H4 (cell line): ENCODE results near the gene FAM120C. TPM values are rescaled to one million over a fixed set of nuclear protein-coding genes. Genes with fewer than 3 reads are reported as not detected.

Experiments
- DNase-seq: peaks from one replicate; pipeline ENCODE4 v3.0.0-alpha.2; 2015; ENCODE audit warnings: low spot score
- total RNA-seq: library from RNA; depleted of rRNA; stranded (reverse); fragments of >200 nt; shearing (Covaris generic); gene quantifications from 2 replicates; pipeline ENCODE4 v1.2.3, GENCODE V29; 2014

FAM120C gene
- total RNA-seq, 1 experiment from 2014 or later, result 8.4 TPM

DNA sequence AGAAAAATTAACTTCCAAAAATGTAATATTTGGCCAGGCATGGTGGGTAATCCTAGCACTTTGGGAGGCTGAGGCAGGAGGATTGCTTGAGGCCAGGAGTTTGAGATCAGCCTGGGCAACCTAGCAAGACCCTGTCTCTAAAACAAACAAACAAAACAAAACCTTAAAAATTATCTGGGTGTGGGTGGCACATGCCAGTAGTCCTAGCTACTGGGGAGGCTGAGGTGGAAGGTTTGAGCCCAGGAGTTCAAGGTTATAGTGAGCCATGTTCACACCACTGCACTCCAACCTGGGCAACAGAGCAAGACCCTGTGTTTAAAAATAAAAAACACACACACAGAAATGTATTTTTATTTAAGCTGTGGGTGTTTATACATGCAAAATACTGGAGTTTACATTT, 12.0 kb downstream of the FAM120C start:
- no peak for DNase-seq

DNA sequence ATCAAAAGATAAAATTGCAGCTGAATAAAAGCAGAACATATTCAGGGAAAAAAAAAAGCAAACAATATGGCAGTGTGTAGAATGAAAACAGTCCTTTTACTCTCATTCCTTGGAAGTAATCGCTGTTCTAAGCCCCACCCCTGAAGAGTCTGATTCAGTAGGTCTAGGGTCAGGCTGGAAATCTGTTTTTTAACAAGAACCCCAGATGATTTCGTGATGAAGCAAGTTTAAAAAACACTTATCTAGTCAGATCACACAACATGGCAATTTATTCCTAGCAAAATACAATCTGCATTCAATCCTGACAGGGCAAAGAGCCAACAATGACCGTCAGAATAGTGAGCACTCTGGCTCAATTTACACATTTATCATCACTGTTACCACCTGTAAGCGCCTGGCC, 16.1 kb downstream of the FAM120C start:
- DNase-seq, result no peak

DNA sequence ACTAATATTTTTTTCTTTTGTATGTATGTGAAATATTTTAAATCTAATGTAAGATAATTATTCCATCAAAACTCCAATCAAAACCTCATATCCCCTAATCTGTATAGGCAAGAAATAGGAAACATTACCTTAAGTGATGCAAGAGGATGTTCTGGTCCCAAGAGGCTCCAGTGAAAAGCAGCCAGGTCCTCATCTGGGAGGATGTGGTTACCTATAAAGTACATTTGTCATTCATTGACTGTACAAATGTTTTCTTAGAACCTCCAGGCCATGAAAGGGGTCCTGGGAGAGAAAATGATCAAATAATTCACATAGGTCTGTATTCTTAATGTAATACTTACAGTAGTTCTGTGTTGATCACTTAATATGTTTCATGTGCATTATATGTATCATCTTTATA, 25.5 kb downstream of the FAM120C start:
- DNase-seq, result no peak

DNA sequence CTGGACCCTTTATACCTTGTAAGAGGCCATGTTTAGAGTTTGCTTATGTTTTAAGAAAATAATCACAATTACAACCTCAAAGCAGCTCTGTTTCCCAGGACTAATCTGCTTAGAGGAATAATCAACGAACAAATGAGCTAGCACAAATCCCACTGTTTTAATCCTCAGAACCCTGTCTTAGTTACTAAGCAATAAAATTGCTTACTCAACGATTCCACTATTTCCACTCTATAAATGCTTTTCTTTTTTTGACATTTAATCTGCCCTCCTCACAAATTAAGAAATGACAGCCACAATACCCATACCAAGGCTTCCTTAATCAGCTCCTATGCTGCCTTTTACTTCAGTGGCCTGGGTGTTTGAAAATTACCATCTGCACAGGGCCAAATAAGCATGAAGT, 48.8 kb downstream of the FAM120C start:
- DNase-seq, result no peak

DNA sequence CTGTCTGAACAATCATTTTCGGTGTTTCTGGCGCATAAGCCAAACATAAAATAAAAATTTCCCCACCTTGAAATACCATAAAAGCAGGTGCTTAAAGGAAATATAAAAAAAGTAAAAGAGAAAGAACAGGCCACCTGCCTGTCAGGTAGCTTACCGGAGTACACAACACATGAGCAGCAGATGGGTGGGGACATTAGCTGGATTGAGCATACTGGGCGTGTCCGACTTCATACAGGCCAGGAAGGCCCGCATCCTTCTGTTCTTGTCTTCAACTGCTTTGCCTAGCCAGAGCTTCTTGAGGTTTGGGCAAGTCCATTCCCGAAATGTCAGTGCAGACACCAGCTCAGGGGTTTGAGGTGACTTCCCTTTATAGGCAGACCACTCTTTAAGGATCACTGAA, 66.7 kb downstream of the FAM120C start:
- no peak for DNase-seq

DNA sequence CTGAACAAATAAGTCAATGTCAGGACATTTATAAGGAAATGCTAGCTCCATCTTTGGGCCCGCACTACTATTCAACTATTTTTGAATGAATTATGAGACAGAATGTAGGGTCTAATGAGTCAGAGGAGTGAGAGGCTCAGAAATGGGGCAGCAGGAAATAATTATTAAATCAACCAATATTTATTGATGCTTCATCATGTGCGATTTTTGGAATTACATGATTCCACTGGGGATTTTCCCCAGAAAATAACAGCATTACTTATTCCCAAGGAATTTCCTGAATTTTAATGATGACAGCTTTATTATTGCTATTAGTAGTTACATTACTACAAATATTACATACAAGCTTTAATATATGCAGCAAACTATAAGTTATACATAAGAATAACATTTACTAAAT, 89.5 kb downstream of the FAM120C start:
- no peak for DNase-seq

DNA sequence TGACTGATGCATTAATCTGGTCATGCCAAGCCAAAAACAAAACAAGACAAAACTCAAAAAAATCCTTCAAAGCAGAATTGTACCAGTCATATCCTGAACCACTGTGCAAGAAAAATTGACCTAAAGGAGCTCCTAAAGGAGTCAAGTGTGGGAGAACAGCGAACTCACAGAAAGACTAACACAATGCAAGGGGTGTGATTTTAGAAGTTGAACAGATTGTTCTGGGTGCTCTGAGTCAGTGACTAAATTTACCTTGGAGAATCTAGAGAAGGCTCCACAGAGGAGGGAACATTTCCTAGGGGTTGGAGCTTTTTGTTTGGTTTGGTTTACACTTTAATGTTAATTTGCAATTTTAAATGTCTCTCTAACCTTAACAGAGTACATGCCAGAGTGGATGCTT, 89.9 kb downstream of the FAM120C start:
- DNase-seq, result no peak

DNA sequence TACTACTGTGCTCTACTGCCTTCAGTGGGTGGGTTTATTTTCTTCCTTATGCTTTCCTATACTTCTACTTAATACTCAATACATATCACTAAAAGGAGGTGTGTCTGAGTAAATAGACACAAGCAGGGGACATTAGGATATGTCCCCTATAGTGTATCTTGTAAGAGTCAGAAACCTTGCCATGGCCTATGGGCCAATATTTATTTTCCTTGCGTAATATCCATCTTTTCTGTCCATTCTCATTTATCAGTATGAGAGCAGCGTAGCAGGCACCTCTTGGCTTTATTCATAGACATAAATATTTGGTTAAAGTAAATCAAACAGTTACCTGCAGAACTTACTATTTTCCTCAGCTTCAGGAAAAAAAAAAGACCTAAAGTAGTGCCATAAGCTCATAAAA, 92.2 kb downstream of the FAM120C start:
- DNase-seq, result no peak

DNA sequence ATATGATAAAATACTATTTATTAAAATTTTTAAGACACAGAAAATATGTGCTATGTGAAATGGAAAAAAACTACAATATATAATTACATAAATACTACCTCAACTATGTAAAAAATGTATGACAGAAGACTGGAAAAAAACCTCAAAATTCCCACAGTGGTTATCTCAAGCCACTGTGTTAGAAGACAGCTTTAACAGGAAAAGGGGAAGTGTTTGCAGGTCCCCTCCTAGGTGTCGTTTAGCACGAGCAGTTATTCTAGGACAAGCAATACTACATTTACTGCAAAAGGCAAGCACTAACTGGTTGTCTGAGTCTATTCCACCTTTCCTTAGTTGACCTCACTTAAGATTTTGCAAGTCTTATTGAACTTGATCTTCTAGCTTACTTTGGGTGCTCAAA, 93.9 kb downstream of the FAM120C start:
- no peak for DNase-seq

DNA sequence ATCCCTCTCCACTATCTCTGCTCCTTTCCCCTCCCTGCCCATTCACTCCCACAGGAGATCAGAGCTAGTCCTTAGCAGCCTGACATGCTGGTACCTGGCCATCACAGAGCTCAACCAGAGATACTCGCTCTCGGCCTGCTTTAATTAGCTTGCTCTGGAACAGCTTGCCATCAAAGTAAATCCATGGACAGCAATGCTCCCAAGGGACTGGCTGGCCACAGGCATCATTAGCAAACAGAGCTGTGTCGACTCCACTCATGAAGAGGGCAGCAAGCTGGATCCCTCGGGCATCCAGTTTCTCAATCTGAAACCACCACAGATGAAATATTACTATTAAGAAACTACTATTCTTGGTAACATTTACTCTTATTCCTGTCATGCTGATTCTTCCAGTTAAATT, 95.4 kb downstream of the FAM120C start:
- no peak for DNase-seq

DNA sequence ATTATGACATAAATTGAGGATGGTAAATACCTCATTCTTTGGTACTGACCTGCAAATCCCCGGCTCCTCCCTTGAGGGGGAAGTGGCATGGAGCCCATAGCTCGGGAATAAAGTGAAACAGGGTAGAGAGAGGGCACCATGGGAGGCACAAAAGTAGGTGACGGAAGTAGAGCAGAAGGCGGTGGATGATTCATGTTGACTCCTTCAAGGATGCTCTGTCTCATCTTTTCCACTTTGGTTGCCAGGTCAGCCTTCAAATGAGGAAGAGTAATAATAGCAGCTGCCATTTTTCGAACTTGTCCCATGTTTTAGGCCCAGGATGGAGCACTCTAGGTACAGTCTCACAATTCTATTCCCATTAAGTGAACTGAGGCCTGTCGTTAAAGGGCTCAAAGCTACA, 97.4 kb downstream of the FAM120C start:
- no peak for DNase-seq

DNA sequence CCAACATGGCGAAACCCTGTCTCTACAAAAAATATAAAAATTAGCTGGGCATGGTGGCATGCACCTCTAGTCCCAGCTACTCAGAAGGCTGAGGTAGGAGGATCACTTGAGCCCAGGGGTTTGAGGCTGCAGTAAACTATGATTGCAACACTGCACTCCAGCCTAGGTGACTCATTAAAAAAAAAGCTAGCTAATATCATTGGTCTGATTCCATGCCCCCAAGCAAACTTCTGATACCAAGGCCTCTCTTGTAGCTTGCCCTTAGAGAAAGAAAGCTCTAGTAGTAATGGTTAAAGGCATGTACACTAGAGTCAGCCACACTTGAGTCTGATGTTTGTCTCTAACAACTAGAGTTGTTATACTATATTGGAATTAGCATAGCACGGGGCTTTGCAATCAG, 106.2 kb downstream of the FAM120C start:
- peak; percentile 30 for DNase-seq

DNA sequence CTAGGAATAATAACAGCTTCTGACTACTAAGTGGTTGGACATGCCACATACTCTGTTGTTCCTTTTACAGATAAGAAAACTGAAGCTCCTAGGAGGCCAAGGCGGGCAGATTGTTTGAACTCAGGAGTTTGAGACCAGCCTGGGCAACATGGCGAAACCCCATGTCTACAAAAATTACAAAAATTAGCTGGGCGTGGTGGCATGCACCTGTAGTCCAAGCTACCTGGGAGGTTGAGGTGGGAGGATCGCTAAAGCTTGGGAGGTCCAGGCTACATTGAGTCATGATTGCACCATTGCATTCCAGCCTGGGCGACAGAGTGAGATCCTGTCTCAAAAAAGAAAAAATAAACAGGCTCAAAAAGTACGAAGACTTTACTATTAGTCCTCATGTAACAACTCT, 108.2 kb downstream of the FAM120C start:
- no peak for DNase-seq

DNA sequence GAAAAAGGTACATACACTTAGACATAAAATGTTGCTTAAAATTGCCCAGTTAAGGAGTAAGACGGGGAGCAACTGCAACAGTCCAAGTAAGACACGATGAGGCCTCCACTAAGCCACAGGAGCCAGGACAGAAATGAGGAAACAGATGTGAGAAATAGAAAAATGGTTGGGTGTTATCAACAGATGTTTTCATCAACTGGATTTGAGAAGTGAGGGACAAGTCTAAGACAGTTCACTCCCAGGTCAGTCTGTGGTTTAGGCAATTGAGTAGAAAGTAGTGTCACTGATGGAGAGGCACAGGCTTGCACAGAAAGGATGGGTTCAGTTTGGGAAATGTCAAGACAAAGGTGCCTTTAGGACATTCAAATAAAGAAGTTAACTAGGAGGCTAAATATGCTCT, 115.3 kb downstream of the FAM120C start:
- DNase-seq, result no peak

DNA sequence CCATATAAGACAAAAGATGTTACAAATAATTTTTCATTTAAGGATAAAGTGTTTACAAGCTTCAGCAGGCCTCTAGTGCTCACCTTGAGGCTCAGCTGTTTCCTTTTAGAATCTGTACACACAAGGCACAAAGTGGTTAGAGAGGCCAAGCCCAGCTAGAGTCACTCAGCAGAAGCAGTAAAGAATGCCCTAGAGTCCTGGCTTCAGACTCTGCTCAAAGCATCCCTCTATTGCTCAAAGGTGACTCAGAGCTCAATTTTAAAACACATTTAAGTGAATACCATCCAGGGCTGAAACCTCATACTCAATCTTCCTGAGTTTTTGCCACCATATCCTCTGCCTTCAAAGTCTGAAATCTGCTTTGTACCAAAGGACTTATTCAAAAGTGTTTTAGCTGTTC, 116.2 kb downstream of the FAM120C start:
- no peak for DNase-seq

DNA sequence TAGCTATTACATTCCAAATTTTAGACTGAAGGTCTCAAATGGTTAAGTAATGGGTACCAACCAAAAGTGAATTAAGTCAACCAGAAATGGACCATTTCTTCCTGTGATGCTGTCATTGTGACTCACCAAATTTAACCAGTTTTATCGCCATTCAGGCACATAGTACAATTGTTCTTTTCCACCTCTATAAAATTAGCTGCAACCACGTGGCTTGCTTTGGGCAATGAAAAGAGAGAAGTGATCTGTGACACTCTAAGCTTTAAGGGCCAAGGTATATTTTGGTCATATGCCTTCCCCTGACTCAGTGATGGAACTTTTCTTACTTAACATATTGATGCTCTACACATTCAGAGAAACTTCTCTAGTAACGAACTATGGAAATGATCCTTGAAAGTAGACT, 118.5 kb downstream of the FAM120C start:
- no peak for DNase-seq

DNA sequence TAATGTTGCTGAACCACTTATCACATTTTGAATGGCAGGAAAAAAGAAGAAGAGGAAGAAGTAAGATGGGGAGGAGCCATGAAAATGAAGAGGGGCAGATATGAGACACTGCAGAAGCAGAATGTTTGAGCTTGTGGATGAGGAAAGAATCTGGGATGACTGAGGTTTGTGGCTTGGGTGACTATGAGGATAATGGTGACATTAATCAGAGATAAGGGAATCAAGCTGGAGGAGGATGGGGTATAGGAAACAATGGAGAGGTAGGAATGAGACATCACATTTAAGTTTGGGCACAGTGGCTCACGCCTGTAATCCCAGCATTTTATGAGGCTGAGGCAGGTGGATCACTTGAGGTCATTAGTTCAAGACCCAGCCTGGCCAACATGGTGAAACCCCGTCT, 119.7 kb downstream of the FAM120C start:
- DNase-seq, result no peak

DNA sequence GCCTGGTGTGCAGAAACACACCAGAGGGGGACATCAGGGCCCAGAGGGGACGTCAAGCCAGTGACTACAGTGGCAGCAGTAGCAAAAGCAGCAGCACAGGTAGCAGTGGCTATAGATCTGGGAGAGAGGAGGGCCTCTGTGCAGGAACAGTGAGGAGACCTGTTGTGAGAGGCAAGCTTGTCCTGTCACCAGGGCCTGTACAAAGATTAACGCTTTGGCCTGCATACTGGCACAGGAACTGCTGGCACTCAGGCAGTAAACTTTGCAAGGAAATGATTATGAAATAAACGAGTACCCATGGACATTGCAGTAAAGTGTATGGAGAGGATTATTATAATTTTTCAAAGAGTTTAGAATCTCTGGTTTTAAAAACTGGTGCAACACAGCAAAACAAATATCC, 133.3 kb downstream of the FAM120C start:
- DNase-seq, result no peak

DNA sequence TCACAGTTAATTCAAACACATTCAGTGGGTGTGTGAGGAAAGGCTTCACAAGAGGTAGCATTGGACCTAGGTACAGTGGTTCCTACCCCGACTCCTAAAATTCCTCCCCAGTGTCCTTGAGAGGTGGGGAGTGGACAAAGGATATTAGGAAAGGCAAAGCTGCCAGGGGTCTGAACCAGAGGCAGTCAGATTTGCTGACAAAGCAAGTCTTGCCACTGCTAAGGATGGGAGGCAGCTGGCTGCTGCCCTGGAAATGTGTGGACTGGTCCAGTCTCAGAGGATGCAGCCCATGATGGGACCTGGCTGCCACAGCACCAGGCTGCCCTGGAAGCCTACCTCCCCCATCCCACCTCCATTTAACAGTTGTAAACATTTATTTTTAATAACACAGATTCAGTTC, 134.6 kb downstream of the FAM120C start:
- DNase-seq, result no peak

DNA sequence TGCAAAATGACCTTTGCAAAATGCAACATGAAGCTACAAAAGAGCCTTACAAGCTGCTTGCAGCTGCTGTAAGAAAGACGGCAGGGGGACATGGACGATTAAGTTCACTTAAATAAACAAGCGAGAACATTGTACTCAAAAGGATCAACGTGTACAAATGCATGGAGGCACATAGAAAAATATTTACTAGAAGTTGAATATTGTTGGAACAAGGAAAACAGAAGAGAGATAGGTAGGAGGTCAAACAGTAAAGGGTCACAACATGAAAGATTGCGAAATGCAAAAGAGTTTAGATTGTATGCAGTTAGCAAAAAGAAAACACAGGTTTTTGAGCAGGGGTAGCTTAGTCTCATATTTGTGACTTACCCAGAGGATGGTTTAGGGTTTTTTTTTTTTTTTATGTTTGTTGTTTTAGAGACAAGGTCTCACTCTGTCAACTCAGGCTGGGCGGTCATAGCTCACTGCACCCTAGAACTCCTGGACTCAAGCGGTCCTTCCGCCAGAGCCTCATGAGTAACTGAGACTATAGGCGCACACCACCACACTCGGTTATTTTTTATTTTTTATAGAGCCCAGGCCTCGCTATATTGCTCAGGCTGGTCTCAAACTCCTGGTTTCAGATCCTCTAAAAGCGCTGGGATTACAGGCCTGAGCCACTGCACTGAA, 137.4 kb downstream of the FAM120C start:
- no peak for DNase-seq

DNA sequence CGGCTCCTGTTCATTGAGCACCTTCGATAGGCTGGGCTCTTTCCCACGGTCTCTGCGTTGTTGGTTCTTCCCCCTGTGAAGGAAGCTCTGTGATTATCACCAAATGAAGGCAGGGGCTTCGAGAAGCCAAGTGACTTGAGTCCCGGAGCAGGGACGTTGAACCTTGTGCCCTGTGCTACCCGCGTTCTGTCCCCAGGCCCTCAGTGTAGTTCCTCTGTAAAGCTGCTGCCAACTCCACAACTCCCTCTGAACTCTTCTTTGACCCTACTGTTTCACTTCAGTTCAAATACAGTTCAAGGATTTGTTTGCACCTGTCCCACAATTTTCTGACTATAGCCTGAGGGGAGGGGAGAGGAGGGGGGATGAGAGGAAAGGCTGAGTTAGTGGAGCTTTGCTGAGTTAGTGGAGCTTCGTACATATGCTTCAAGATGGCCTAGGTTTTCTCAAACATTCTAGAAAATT, 138.1 kb downstream of the FAM120C start:
- DNase-seq, result no peak

DNA sequence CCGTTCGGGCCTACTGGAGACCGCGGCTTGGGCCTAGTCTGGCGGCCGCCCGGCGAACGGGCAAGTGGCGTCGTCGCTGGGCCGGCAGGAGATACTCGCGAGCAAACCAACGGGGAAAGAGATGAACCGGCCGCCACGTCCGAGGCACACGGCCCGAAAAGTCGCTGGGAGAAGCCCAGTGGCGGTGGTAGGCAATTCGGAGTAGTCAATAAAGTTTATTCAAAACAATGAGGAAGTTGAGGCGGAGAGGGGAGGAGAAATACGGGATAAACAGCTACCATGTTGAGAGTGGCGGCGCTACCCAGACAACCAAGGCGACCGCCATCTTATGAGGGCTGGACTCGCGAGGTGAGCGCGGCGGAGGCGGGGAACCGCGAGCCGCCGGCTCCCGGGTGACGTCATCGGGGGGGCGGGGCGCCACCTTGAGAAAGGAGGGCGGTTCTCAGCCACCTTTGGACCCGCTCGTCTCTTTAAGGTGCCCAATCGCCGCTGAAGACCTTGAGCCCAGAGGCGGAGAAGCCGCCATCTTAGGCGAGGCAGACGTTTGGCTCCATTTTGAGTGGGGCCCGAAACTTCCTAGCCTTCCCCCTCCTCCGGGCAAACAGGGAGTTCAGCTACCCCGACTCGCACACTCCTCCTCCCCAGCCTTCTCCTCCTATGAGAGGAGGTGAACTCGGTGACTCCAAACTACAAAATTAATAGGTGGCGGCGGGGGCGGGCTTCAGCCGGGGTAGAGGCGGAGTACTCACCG, 138.8 kb downstream of the FAM120C start, which contains the start of gene PHF8:
Gene PHF8, minus strand, starts transcription at position 348 of the 751 bp plus-strand sequence. CDS start 1,745 bp downstream, outside the sequence.
- peak; percentile 94 for DNase-seq

DNA sequence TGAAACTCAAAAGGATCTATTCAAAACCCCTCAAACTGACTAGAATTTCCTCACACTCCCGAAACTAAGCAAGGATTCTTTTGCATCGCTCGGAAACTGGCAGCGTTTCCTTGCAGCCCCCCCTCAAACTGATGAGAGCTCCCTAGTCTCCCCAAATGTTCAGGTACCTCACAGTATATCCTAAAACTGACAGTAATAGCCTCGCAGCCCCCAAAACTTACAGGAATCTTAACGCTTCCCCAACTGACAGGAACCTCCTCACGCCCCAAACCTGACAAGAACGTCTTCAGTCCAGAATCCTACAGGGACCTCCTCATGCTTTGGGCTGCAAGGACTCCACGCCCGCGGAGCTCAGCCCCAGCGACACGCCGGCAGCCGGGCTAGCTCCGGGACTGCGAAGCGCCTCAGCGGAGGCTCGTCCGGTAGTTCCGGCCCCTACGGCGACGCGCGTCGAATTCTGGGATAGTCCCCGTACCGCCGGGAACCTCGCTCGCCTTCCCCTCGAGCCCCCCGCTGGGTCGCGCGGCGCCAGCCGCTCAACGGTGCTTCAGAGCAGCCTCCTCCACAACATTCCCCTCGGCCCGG, 139.4 kb downstream of the FAM120C start:
- no peak for DNase-seq
